ENCODE measurements around the gene ZFP1. TPM values are rescaled to one million over a fixed set of nuclear protein-coding genes. Genes with fewer than 3 reads are reported as not detected.

The ZFP1 gene
- total RNA-seq, 6 donors from 2014 or later: 4.2 to 10.8 (median 7.0) TPM

GRCh38 chr16:75116081-75116910, 32.0 kb upstream of the ZFP1 start, which contains the start of gene LDHD:
Gene LDHD (minus strand): TSS chr16:75116780. CDS start chr16:75116720, 60 bp downstream.
- Histone ChIP-seq H3K4me3 (peak within 1 kb of the TSS; percentile 39 to 59 (median 50)), H3K4me1 (peaks cover 18 to 43% (median 34%) of the 10 kb centered on the region in 4 donors), H3K36me3 (peaks cover 0 to 3% (median 0%) of the 10 kb centered on the region in 4 donors), H3K27me3 (no peaks in the 10 kb centered on the region), H3K27ac (peak within 1 kb of the TSS; percentile 26 to 85 (median 69)), H3K9me3 (peaks cover 0 to 4% (median 0%) of the 10 kb centered on the region in 4 donors)
- ATAC-seq (ENCODE audit: low FRiP score in 2 of 2) (peak; percentile 95 to 96), DNase-seq (peak; percentile 84 to 96)
- TF ChIP-seq POLR2A (IDR thresholded peaks at IDR 0.05): peak in 3 of 4 donors; percentile 52 to 77 (median 57)
- TF ChIP-seq EP300 (IDR thresholded peaks at IDR 0.05): peak in 1 of 4 donors; percentile 18
- peak; percentile 47 to 94 for TF ChIP-seq POLR2AphosphoS5 (IDR thresholded peaks at IDR 0.05)
- TF ChIP-seq CTCF (IDR thresholded peaks at IDR 0.05): peak in 1 of 6 experiments; percentile 11
- whole genome bisulfite sequencing, 2 donors: 36 to 44% methylated on average over 13 to 14 of the region's 15 CpGs

GRCh38 chr16:75116911-75117245, 31.4 kb upstream of the ZFP1 start:
- ATAC-seq (ENCODE audit: low FRiP score in 2 of 2): no peak

GRCh38 chr16:75118943-75119539, 29.3 kb upstream of the ZFP1 start:
- WGBS, 2 donors: 85 to 89% methylated on average over 6 of the region's 6 CpGs
- DNase-seq: no peak
- H3K27ac ChIP-seq: no peak overlapping the region
- no peak for TF ChIP-seq POLR2AphosphoS5 (IDR thresholded peaks at IDR 0.05)
- TF ChIP-seq POLR2A (IDR thresholded peaks at IDR 0.05): no peak
- no peak for TF ChIP-seq EP300 (IDR thresholded peaks at IDR 0.05)
- no peak for TF ChIP-seq CTCF (IDR thresholded peaks at IDR 0.05)
- peaks cover 12 to 25% (median 15%) of the 10 kb centered on the region in 4 donors for H3K4me1 ChIP-seq
- H3K9me3 ChIP-seq: peaks cover 3 to 18% (median 6%) of the 10 kb centered on the region in 4 donors
- H3K36me3 ChIP-seq: no peaks in the 10 kb centered on the region
- ATAC-seq (ENCODE audit: low FRiP score in 2 of 2): no peak
- no peaks in the 10 kb centered on the region for H3K27me3 ChIP-seq
- no peak overlapping the region for H3K4me3 ChIP-seq

More at GRCh38 chr16:75116911-75117245, 31.4 kb upstream of the ZFP1 start:
- peaks cover 12 to 37% (median 28%) of the 10 kb centered on the region in 4 donors for H3K4me1 ChIP-seq
- peak overlapping the region in 2 of 4 donors; percentile 58 to 59 for H3K4me3 ChIP-seq
- no peaks in the 10 kb centered on the region for H3K27me3 ChIP-seq
- TF ChIP-seq EP300 (IDR thresholded peaks at IDR 0.05) (no peak), POLR2A (IDR thresholded peaks at IDR 0.05) (no peak), POLR2AphosphoS5 (IDR thresholded peaks at IDR 0.05) (no peak), CTCF (IDR thresholded peaks at IDR 0.05) (no peak)
- peaks cover 3 to 10% (median 3%) of the 10 kb centered on the region in 4 donors for H3K9me3 ChIP-seq
- peaks cover 0 to 3% (median 0%) of the 10 kb centered on the region in 4 donors for H3K36me3 ChIP-seq
- H3K27ac ChIP-seq: peak overlapping the region in 1 of 4 donors; percentile 69
- WGBS, 2 donors: 29 to 35% methylated on average over 3 of the region's 3 CpGs
- no peak for DNase-seq

- DNase-seq (no peak), ATAC-seq (ENCODE audit: low FRiP score in 2 of 2) (no peak)
- Histone ChIP-seq H3K9me3 (peaks cover 3 to 18% (median 6%) of the 10 kb centered on the region in 4 donors), H3K27me3 (no peaks in the 10 kb centered on the region), H3K27ac (no peak overlapping the region), H3K4me3 (no peak overlapping the region), H3K4me1 (peaks cover 12 to 19% (median 14%) of the 10 kb centered on the region in 4 donors), H3K36me3 (no peaks in the 10 kb centered on the region)
- TF ChIP-seq CTCF (IDR thresholded peaks at IDR 0.05) (no peak), POLR2AphosphoS5 (IDR thresholded peaks at IDR 0.05) (no peak), EP300 (IDR thresholded peaks at IDR 0.05) (no peak), POLR2A (IDR thresholded peaks at IDR 0.05) (no peak)
- 65 to 68% methylated on average over 4 of the region's 4 CpGs for WGBS, 2 donors
Observed at GRCh38 chr16:75120253-75120652, 28.1 kb upstream of the ZFP1 start.

Measured in upper lobe of left lung (tissue), 6 donors.